Smooth muscle cell (in vitro differentiated cells): ENCODE data around the gene FUCA2. TPM values are rescaled to one million over a fixed set of nuclear protein-coding genes. Genes with fewer than 3 reads are reported as not detected.

Source experiments
- DNase-seq: peaks from one replicate; lab custom pipeline; 2025; ENCODE audit not compliant: unreplicated experiment; lab: John Stamatoyannopoulos, UW
- H2AFZ ChIP-seq: fragments of 200-600 bp; sonication (generic); 2 replicates; pipeline ENCODE4 v1.6.0; 2016; ENCODE audit warnings: antibody characterized with exemption, low read depth, mild to moderate bottlenecking
- H3F3A ChIP-seq: fragments of 200-600 bp; sonication (generic); 2 replicates; pipeline ENCODE4 v1.6.0; 2017; ENCODE audit warnings: antibody characterized with exemption, low read depth
- H3K27ac ChIP-seq: fragments of 200-600 bp; sonication (generic); 2 replicates; pipeline ENCODE4 v1.5.1; 2016; ENCODE audit warnings: low read depth, mild to moderate bottlenecking
- H3K27me3 ChIP-seq: fragments of 200-600 bp; sonication (generic); 2 replicates; pipeline ENCODE4 v1.6.1; 2016; ENCODE audit warnings: low read depth, mild to moderate bottlenecking
- H3K36me3 ChIP-seq: fragments of 200-600 bp; sonication (generic); 2 replicates; pipeline ENCODE4 v1.5.1; 2016; ENCODE audit warnings: low read depth
- H3K4me1 ChIP-seq: fragments of 200-600 bp; sonication (generic); 2 replicates; pipeline ENCODE4 v1.5.1; 2016; ENCODE audit warnings: low read depth
- H3K4me2 ChIP-seq: fragments of 200-600 bp; sonication (generic); 2 replicates; pipeline ENCODE4 v1.6.0; 2016; ENCODE audit warnings: mild to moderate bottlenecking
- H3K4me3 ChIP-seq: fragments of 200-600 bp; sonication (generic); 2 replicates; pipeline ENCODE4 v1.5.1; 2016; ENCODE audit warnings: mild to moderate bottlenecking
- H3K79me2 ChIP-seq: fragments of 200-600 bp; sonication (generic); 2 replicates; pipeline ENCODE4 v1.6.0; 2016; ENCODE audit warnings: low read depth, mild to moderate bottlenecking
- H3K9ac ChIP-seq: fragments of 200-600 bp; sonication (generic); 2 replicates; pipeline ENCODE4 v1.6.0; 2016; ENCODE audit warnings: low read depth
- H3K9me3 ChIP-seq: fragments of 200-600 bp; sonication (generic); replicated peaks from 2 replicates; pipeline ENCODE4 v1.5.1; 2016; ENCODE audit warnings: low read depth
- H4K20me1 ChIP-seq: fragments of 200-600 bp; sonication (generic); 2 replicates; pipeline ENCODE4 v1.6.0; 2016; ENCODE audit warnings: low read depth
- WGBS: methylation state at CpG from one replicate; pipeline ENCODE4 v1.1.7; 2016; ENCODE audit warnings: low lambda C conversion rate; 5-methylcytosine and 5-hydroxymethylcytosine counted together
- polyA plus RNA-seq: library from polyadenylated mRNA; unstranded; fragments of >200 nt; fragmentation: Nextera tagmentation; extraction: Ambion mirVana; gene quantifications from 2 replicates; pipeline ENCODE4 v1.2.1, GENCODE V29; 2016
- total RNA-seq: library from RNA; depleted of rRNA; stranded (reverse); fragments of >200 nt; gene quantifications from 2 replicates; pipeline ENCODE4 v1.2.3, GENCODE V29; 2014
- TF ChIP-seq, protein P1 (sequence below): fragments of 200-600 bp; sonication (generic); IDR thresholded peaks from 2 replicates; pipeline ENCODE4 v1.5.1; 2017; ENCODE audit warnings: borderline replicate concordance, mild to moderate bottlenecking, antibody characterized with exemption; ENCODE audit not compliant: insufficient read depth, poor library complexity, severe bottlenecking

FUCA2 gene
- total and polyA plus RNA-seq, 2 experiments from 2014 or later = 42.7 to 82.5 TPM

DNA sequence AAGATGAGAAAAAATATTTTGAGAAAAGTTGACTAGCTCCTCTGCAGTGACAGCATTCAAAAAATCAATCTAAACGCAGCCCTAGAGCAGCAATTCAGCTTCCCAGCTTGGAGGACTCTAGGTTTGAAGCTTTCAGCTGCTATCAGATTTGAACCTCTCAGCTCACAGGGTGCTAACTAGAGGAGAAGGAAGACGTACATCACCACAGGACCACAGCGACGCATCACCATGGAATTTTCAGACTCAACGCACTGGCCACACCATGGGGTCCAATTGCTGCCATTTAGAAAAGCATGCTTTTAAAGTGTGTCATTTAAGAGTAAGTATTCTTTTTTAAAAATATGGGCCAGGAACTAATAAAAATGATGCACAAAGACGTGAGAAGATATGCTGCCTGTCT is 45.0 kb upstream of the FUCA2 start:
- H3K79me2 ChIP-seq = no peaks in the 10 kb centered on the region
- H3K9ac ChIP-seq = no peak overlapping the region
- TF ChIP-seq, protein P1, sequence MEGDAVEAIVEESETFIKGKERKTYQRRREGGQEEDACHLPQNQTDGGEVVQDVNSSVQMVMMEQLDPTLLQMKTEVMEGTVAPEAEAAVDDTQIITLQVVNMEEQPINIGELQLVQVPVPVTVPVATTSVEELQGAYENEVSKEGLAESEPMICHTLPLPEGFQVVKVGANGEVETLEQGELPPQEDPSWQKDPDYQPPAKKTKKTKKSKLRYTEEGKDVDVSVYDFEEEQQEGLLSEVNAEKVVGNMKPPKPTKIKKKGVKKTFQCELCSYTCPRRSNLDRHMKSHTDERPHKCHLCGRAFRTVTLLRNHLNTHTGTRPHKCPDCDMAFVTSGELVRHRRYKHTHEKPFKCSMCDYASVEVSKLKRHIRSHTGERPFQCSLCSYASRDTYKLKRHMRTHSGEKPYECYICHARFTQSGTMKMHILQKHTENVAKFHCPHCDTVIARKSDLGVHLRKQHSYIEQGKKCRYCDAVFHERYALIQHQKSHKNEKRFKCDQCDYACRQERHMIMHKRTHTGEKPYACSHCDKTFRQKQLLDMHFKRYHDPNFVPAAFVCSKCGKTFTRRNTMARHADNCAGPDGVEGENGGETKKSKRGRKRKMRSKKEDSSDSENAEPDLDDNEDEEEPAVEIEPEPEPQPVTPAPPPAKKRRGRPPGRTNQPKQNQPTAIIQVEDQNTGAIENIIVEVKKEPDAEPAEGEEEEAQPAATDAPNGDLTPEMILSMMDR = no peak
- H3K36me3 ChIP-seq = no peaks in the 10 kb centered on the region
- H2AFZ ChIP-seq = no peak overlapping the region
- 48% methylated on average over 6 of the region's 6 CpGs for WGBS
- H3K4me2 ChIP-seq = no peak overlapping the region
- DNase-seq = no peak
- no peaks in the 10 kb centered on the region for H3F3A ChIP-seq
- no peaks in the 10 kb centered on the region for H3K4me1 ChIP-seq
- no peaks in the 10 kb centered on the region for H3K27me3 ChIP-seq
- H3K4me3 ChIP-seq = no peak overlapping the region
- no peaks in the 10 kb centered on the region for H3K9me3 ChIP-seq
- no peaks in the 10 kb centered on the region for H4K20me1 ChIP-seq
- H3K27ac ChIP-seq = no peak overlapping the region

DNA sequence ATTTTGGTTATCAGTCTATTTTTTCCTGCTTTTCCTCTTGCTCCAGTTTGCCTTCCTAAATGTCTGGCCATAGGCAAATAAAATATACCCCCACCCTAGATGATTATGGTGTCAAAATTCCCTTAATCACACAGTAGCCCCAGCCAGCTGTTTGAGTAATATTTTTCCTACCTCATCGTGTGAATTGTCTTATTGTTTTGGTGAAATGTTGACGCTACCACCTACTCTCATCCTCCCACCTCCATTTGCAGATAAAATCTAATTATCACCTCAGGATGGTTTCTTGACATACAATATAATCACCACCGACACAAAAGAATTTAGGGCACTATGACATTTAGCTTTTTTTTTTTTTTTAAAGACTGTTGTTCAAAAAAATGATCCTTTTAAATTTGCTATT is 44.1 kb upstream of the FUCA2 start:
- H3K27ac ChIP-seq = no peak overlapping the region
- H3K9ac ChIP-seq = no peak overlapping the region
- no peaks in the 10 kb centered on the region for H3K79me2 ChIP-seq
- H3K27me3 ChIP-seq = no peaks in the 10 kb centered on the region
- H3K4me3 ChIP-seq = no peak overlapping the region
- H3K36me3 ChIP-seq = no peaks in the 10 kb centered on the region
- H3K9me3 ChIP-seq = no peaks in the 10 kb centered on the region
- 71% methylated on average over 3 of the region's 3 CpGs for WGBS
- no peak overlapping the region for H3K4me2 ChIP-seq
- no peaks in the 10 kb centered on the region for H4K20me1 ChIP-seq
- DNase-seq = no peak
- TF ChIP-seq, protein P1 = no peak
- H2AFZ ChIP-seq = no peak overlapping the region
- H3K4me1 ChIP-seq = no peaks in the 10 kb centered on the region
- H3F3A ChIP-seq = no peaks in the 10 kb centered on the region

DNA sequence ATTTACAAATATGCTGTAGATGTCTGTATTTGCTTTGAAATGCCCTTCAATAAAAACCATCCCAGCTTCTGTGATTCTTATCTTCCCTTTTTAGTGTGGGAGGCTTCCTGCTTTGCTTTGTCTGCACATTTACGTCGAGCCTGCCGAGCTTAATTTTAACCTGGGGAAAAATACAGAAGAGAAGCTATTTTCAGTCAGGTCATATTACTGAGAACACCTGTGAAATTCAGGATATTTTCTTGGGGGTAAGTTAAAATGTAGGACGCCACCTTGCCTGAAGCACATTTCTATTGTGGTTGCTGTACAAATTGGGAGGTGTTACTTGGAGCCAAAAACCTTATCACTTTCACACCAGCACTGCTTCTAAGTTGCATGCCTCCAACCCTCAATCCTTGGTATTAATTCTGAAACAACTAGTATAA is 43.6 kb upstream of the FUCA2 start:
- Histone ChIP-seq H3K27ac (no peak overlapping the region), H3K4me3 (no peak overlapping the region), H4K20me1 (no peaks in the 10 kb centered on the region), H3K9ac (no peak overlapping the region), H3K36me3 (no peaks in the 10 kb centered on the region), H3F3A (no peaks in the 10 kb centered on the region), H3K27me3 (no peaks in the 10 kb centered on the region), H3K4me1 (no peaks in the 10 kb centered on the region), H3K79me2 (no peaks in the 10 kb centered on the region), H3K9me3 (no peaks in the 10 kb centered on the region), H3K4me2 (no peak overlapping the region), H2AFZ (no peak overlapping the region)
- WGBS = 36% methylated on average over 4 of the region's 4 CpGs
- DNase-seq = no peak
- TF ChIP-seq, protein P1 = no peak

DNA sequence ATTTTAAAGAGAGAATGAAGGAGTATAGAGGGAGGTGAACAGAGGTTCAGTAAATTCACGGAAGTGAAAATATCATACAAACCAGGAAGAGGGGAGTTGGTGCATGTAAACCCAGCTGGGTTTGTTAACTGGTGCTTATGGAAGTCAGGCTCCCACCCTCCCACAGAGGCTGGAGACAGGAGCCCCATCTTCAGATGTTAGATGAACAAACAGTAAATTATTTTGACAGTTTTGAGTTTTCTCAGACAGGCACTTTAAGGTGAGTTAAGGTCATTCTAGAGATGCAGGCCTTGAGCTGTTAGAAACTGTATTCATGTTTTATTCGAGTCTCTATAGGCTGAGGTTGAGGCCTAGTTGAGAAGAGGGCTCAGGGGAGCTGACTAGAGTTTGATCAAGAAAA is 41.8 kb upstream of the FUCA2 start:
- DNase-seq = no peak
- TF ChIP-seq, protein P1 = no peak
- Histone ChIP-seq H3K4me2 (no peak overlapping the region), H3K27ac (no peak overlapping the region), H3K4me1 (no peaks in the 10 kb centered on the region), H3K9me3 (no peaks in the 10 kb centered on the region), H3K9ac (no peak overlapping the region), H2AFZ (no peak overlapping the region), H3K36me3 (no peaks in the 10 kb centered on the region), H4K20me1 (no peaks in the 10 kb centered on the region), H3K27me3 (no peaks in the 10 kb centered on the region), H3K4me3 (no peak overlapping the region), H3F3A (no peaks in the 10 kb centered on the region), H3K79me2 (no peaks in the 10 kb centered on the region)
- 94% methylated on average over 2 of the region's 2 CpGs for WGBS
